AG09319 (cell line): ENCODE data around the gene COPB2.

Experiments
- DNase-seq: peaks from one replicate; pipeline ENCODE4 v3.0.0-alpha.2; 2010; ENCODE audit warnings: low read depth; ENCODE audit errors: extremely low read depth
- TF ChIP-seq, protein P1 (sequence below): IDR thresholded peaks from 2 replicates; pipeline ENCODE4 v1.5.1; 2011; ENCODE audit warnings: low read depth, mild to moderate bottlenecking, inconsistent platforms, low read length, moderate library complexity

Gene COPB2

GRCh38 chr3:139355476-139355875, 34.0 kb downstream of the COPB2 start:
- TF ChIP-seq, protein P1, sequence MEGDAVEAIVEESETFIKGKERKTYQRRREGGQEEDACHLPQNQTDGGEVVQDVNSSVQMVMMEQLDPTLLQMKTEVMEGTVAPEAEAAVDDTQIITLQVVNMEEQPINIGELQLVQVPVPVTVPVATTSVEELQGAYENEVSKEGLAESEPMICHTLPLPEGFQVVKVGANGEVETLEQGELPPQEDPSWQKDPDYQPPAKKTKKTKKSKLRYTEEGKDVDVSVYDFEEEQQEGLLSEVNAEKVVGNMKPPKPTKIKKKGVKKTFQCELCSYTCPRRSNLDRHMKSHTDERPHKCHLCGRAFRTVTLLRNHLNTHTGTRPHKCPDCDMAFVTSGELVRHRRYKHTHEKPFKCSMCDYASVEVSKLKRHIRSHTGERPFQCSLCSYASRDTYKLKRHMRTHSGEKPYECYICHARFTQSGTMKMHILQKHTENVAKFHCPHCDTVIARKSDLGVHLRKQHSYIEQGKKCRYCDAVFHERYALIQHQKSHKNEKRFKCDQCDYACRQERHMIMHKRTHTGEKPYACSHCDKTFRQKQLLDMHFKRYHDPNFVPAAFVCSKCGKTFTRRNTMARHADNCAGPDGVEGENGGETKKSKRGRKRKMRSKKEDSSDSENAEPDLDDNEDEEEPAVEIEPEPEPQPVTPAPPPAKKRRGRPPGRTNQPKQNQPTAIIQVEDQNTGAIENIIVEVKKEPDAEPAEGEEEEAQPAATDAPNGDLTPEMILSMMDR: no peak
- peak; percentile 3 for DNase-seq

- TF ChIP-seq, protein P1: no peak
- no peak for DNase-seq
Measured at GRCh38 chr3:139354661-139355060, 34.8 kb downstream of the COPB2 start.

DNA sequence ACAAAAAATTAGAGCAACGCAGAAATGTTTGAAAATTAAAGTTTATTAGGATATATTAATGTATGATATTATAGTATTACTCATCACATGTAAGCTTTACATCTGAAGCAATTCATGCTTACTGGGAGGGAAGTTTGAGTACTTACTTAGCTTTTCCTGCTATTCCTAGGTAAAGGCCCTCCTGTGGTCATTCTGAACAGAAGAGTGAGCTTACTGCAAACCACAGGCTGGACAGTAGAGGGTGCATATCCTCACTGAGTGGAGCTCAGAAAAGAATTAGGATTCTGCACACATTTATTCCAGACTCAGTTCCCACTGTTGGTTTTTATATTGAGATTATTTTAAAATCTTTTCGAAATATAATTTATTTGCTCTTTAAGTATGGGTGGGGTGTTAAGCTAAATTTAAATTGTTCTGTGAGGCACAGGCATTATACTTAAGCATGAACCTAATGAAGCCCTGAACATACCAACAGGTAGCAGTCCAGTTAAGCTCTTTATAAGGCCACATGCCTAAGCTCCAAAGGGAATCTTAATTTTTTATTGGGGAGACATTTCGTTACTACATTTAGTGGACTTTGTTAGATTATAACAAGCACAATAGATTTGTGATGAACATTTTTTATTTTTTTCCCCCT, 35.4 kb downstream of the COPB2 start:
- TF ChIP-seq, protein P1: peak; percentile 83
- peak; percentile 4 for DNase-seq

GRCh38 chr3:139346771-139347170, 42.7 kb downstream of the COPB2 start:
- TF ChIP-seq, protein P1: no peak
- DNase-seq: no peak

GRCh38 chr3:139343895-139344856, 45.3 kb downstream of the COPB2 start, which contains the start of gene MRPS22:
Gene MRPS22 (plus strand): TSS chr3:139344020. CDS start chr3:139344027, 7 bp downstream.
- TF ChIP-seq, protein P1: no peak
- DNase-seq: peak; percentile 69

DNA sequence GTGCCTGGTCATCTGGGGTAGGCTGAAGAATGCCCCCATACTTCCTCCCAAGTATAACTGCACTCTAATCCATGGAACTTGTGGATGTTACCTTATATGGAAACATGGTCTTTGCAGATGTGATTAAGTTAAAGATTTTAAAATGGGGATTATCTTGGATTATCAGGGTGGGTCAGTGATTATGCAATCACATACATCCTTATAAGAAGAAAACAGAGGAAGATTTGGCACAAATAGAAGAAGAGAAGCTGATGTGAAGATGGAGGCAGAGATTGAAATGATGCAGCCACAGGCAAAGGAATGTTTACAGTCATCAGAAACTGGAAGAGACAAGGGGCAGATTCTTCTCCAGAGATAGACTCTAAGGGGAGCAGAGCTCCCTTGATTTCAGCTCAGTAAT, 47.4 kb downstream of the COPB2 start:
- TF ChIP-seq, protein P1: no peak
- DNase-seq: no peak

DNA sequence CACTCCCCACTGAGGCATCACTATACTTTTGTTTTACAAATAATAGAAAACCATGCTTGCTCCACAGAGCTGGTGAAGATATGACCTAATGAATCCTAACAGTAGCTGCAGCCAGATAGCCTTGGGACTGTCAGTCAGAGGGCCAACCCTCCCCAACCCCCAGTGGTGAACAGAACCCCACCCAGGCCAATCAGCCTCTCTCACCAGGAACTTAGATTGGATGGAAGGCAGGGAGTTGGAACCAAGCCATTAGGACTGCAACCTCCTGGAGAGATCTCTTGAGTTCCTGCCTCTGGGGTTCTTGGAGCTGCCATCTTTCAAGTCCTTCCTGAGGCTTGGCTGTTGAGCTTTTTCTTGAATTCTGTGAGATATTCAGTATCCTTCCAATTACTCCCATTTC, 48.7 kb downstream of the COPB2 start:
- no peak for DNase-seq
- TF ChIP-seq, protein P1: no peak
